Naive thymus-derived CD8-positive, alpha-beta T cell (primary cell): Measurements from ENCODE around the gene ANO4. TPM values are rescaled to one million over a fixed set of nuclear protein-coding genes. Genes with fewer than 3 reads are reported as not detected.

ENCODE experiments used
- polyA plus RNA-seq, 3 donors: library from polyadenylated mRNA; unstranded; fragments of 300-500 nt; fragmentation: Illumina TruSeq; gene quantifications; one replicate each; pipeline ENCODE4 v1.2.3, GENCODE V29; 2021
- total RNA-seq, 8 experiments: library from RNA in 2 of 8; stranded (reverse) in 2 of 8; gene quantifications; one replicate each; pipeline ENCODE4 v1.2.3 and lab custom pipeline; 2021 to 2026

The ANO4 gene
- total and polyA plus RNA-seq, 5 experiments from 2014 or later = not detected

Other genes starting within 250 kb of the ANO4 start
- not detected for gene GAS2L3, start 221.1 kb upstream of the ANO4 start, total RNA-seq
- not detected for gene GAS2L3, start 221.1 kb upstream of the ANO4 start, polyA plus RNA-seq